HG03439 (cell line): ENCODE measurements around the gene NATD1.
"Not testable (repeated sequence)": the region's sequence is repeated elsewhere in the genome, so short reads cannot be mapped to it uniquely, and the experiment has no call there.

ENCODE experiments used
- ATAC-seq: cut with Tn5 transposase; IDR thresholded peaks from one replicate; pipeline ENCODE4 v1.9.1; 2021; ENCODE audit warnings: mild to moderate bottlenecking, moderate library complexity; ENCODE audit not compliant: unreplicated experiment

Gene NATD1

GRCh38 chr17:21196126-21196525 lies 57.1 kb downstream of the NATD1 start:
- no peak for ATAC-seq

GRCh38 chr17:21194703-21195102 lies 58.5 kb downstream of the NATD1 start:
- no peak for ATAC-seq

GRCh38 chr17:21194226-21194625 lies 59.0 kb downstream of the NATD1 start:
- no peak for ATAC-seq

GRCh38 chr17:21193031-21193430 lies 60.2 kb downstream of the NATD1 start:
- ATAC-seq: no peak

DNA sequence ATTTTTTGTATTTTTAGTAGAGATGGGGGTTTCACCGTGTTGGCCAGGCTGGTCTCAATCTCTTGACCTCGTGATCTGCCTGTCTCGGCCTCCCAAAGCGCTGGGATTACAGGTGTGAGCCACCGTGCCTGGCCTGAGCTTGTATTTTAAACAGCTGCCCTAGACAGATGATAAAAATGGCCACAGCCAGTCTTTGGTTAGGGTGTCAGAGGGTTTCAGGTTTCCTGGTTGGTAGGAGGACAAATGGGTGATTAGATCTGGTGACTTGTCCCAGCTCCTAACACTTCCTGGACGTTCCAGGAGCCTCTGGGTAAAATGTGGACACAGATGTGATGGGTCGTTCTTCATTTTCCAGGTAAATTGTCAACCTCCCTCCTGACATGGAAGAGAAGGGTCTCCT lies 60.8 kb downstream of the NATD1 start:
- not testable (repeated sequence) for ATAC-seq

DNA sequence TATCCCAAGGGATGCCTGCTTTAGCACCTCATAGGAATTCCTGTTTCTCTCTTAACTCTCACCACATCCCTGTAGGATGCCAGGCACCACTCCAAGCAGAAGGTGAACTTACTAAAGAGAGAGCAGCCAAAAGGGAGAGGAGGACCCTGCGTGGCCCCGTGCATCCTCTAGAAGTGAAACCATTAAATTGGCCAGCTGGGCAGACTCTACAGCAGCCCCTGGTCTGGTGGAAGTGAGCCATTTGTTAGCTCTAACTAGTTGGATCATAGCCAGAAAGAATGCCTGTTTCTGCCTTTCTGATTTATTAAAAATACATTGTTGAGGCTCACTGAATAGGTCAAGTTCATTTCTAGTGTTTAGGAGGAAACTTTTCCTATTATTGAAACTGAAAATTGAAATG lies 61.5 kb downstream of the NATD1 start:
- no peak for ATAC-seq

- ATAC-seq: no peak
Observed at GRCh38 chr17:21190078-21190477, 63.1 kb downstream of the NATD1 start.

GRCh38 chr17:21189361-21189760 lies 63.8 kb downstream of the NATD1 start:
- ATAC-seq: no peak
